Stimulated activated CD4-positive, alpha-beta T cell treated with anti-CD3 and anti-CD28 coated beads, Interleukin-4, amount 100 ng/mL, for 1 hour (primary cell): ENCODE data around the gene FBXL16.
A peak's percentile ranks its signal among the peaks of the same experiment; 100 is the strongest.

Experiments used
- DNase-seq: peaks from one replicate; pipeline ENCODE4 v3.0.0-alpha.2; 2020

FBXL16 gene

GRCh38 chr16:721765-722540, 16.4 kb upstream of the FBXL16 start:
- DNase-seq: no peak

DNA sequence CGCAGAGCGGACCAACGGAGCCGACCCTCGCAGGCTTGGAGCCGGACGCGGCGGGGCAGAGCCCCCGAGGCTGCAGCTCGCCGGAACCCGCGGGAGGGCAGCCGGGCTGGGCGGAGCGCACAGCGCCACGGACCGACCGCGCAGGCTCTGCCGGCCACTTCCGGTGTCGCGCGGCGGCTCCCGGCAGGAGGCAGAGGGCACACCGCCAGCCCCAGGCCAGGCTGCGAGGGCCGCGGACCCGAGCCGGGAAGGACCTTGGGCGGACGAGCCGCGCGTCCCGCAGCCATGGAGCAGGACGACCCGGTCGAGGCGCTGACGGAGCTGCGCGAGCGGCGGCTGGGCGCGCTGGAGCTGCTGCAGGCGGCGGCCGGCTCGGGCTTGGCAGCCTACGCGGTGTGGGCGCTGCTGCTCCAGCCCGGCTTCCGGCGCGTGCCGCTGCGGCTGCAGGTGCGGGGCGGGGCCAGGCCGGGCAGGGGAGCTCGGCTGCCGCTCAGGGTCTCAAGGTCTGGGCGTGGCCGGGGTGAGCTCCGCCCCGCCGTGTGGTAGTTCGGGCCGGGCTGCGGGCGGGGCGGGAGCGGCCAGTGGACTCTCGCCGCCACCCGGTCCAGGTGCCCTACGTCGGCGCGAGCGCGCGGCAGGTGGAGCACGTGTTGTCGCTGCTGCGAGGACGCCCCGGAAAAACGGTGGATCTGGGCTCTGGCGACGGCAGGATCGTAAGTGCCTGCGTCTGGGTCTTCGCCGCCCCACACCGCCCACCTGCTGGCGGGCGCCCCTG, 15.6 kb upstream of the FBXL16 start, which contains the start of gene ANTKMT:
TSS of gene ANTKMT (plus strand) at position 157 of the 775 bp plus-strand sequence. CDS start at position 286, 129 bp downstream.
- DNase-seq: peak; percentile 74

DNA sequence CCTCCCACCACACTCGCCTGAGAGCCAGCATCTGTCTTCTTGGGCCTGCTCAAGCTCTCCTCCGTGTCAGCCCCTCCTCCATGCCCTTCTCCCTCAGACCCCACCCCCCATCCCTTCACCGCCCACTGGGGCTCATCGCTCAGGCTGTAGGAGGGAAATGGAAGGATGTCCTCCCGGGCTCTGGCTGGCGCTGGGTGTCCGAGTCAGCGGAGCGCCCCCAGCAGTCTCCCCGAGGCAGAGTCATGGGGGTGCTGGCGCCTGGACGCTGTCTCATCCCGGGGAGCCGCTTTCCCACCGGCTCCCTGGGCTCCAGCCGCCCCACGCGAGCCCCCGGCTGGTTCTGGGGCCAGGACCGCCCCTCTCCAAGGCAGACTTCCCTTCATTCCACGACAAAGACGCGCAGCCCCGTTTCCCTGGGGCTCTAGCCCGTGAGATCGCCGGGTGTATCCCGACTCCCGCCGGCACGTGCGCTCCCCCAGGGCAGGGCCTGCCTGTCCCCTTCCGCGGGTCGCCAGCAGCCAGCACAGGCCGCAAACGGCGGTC, 14.9 kb upstream of the FBXL16 start:
- peak; percentile 35 for DNase-seq

GRCh38 chr16:719815-720446, 14.3 kb upstream of the FBXL16 start:
- DNase-seq: no peak

DNA sequence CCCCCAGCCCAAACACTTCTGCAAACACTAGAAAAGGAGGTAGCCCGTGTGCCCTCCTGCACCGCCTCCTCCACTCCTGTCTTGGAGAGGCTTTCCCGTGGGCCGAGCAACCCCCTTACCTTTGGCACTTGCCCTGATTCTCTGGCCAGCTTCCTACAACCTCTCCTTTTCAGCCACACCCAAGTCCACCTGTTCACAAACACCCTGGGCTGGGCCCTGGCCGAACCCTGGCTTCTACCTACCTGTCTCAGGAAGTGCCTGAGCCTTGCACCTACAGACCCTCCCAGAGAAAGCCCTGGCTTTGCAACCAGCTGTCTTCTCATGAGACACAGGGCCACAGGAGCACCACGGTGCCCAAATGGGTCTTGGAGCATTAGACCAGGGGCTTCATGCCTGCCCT, 13.3 kb upstream of the FBXL16 start:
- DNase-seq: no peak

- DNase-seq: no peak
These were observed 12.8 kb upstream of the FBXL16 start for GRCh38 chr16:718389-718788.

GRCh38 chr16:717450-718245, 12.0 kb upstream of the FBXL16 start:
- DNase-seq: no peak

GRCh38 chr16:716768-717325, 11.2 kb upstream of the FBXL16 start:
- DNase-seq: no peak

GRCh38 chr16:716200-716568, 10.6 kb upstream of the FBXL16 start:
- no peak for DNase-seq

DNA sequence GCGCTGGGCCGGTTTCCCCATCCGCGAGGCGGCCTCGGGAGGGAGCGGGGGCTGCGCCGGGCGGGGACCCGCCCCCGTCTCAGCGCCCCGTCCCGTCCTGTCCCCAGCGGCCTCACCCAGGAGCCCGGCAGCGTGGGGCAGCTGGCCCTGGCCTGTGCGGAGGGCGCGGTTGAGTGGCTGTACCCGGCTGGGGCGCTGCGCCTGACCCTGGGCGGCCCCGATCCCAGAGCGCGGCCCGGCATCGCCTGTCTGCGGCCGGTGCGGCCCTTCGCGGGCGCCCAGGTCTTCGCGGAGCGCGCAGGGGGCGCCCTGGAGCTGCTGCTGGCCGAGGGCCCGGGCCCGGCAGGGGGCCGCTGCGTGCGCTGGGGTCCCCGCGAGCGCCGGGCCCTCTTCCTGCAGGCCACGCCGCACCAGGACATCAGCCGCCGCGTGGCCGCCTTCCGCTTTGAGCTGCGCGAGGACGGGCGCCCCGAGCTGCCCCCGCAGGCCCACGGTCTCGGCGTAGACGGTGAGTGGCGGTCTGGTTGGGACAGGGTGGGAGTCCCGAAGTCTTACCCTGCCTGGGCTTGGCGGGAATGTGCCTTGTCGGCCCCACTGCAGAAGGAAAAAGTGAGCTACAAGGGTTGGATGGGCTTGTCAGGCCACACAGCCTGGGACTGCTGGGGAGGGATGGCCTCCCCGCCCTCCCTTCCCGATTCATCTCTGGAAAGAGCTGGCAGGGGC, 10.0 kb upstream of the FBXL16 start:
- no peak for DNase-seq

- DNase-seq: peak; percentile 94
These were observed 9.2 kb upstream of the FBXL16 start, which contains the start of gene METRN for GRCh38 chr16:714558-715476. METRN (plus strand) TSS chr16:715118; CDS start chr16:715290, 172 bp downstream.

GRCh38 chr16:714079-714478, 8.5 kb upstream of the FBXL16 start:
- DNase-seq: no peak

DNA sequence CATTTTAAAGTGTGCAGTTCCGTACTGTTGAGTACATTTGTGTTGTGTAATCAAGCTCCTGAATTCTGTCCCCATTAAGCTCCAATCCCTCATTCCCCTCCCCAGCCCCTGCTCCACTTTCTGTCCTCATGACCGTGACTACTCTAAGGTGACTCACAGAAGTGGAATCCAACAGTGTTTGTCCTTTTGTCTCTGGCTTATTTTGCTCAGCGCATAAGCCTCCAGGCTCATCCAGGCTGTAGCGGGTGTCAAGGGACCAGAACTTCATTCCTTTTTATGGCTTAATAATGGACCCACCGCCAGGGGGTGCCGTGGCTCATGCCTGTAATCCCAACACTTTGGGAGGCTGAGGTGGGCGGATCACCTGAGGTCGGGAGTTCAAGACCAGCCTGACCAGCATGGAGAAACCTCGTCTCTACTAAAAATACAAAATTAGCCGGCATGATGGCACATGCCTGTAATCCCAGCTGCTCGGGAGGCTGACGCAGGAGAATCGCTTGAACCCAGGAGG, 7.2 kb upstream of the FBXL16 start:
- peak; percentile 55 for DNase-seq

GRCh38 chr16:711548-712320, 6.1 kb upstream of the FBXL16 start:
- DNase-seq: peak; percentile 82

- no peak for DNase-seq
These were observed 5.5 kb upstream of the FBXL16 start for GRCh38 chr16:711084-711483.

- DNase-seq: no peak
These were observed 5.0 kb upstream of the FBXL16 start for GRCh38 chr16:710500-711075.

GRCh38 chr16:709566-710499, 4.2 kb upstream of the FBXL16 start:
- no peak for DNase-seq

DNA sequence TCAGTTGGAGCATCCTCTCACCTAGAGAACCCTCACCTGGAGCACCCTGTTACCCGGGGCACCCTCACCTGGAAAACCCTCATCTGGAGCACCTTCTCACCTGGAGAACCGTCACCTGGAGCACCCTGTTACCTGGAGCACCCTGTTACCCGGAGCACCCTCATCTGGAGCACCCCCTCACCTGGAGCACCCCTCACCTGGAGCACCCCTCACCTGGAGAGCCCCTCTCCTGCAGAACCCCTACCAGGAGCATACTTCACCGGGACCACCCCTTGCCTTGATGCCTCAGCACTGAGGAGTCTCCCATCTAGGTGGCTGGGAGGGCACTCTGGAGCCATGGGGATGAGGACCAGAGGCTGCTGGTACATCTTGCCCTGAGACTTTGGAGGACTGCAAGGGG, 3.4 kb upstream of the FBXL16 start:
- no peak for DNase-seq
